HUES64 (cell line): ENCODE measurements around the gene LOXL4.
"Not testable (repeated sequence)": the region's sequence is repeated elsewhere in the genome, so short reads cannot be mapped to it uniquely, and the experiment has no call there.

Experiments
- H3K27ac ChIP-seq: 2 replicates; pipeline ENCODE4 v1.7.0; 2013; ENCODE audit warnings: low read depth, low read length, inconsistent platforms
- H3K27me3 ChIP-seq: 2 replicates; pipeline ENCODE4 v1.6.1; 2013; ENCODE audit warnings: mild to moderate bottlenecking, low read length; ENCODE audit not compliant: insufficient read depth
- H3K36me3 ChIP-seq: 2 replicates; pipeline ENCODE4 v1.6.1; 2013; ENCODE audit warnings: mild to moderate bottlenecking, low read length; ENCODE audit not compliant: insufficient read depth
- H3K4me1 ChIP-seq: 2 replicates; pipeline ENCODE4 v1.6.1; 2013; ENCODE audit warnings: mild to moderate bottlenecking, low read length, moderate library complexity; ENCODE audit not compliant: insufficient read depth
- H3K4me3 ChIP-seq: 2 replicates; pipeline ENCODE4 v1.5.1; 2013; ENCODE audit warnings: mild to moderate bottlenecking, low read length, moderate library complexity
- H3K9ac ChIP-seq: 2 replicates; pipeline ENCODE4 v1.6.1; 2013; ENCODE audit warnings: mild to moderate bottlenecking, low read depth, low read length
- H3K9me3 ChIP-seq: 2 replicates; pipeline ENCODE4 v1.6.1; 2013; ENCODE audit warnings: low read depth, low read length; ENCODE audit not compliant: insufficient read depth
- WGBS: fragments of 150-250, 120-280 bp; methylation state at CpG from one replicate; pipeline ENCODE4 v1.1.7; 2013; ENCODE audit warnings: missing lambda C conversion rate; 5-methylcytosine and 5-hydroxymethylcytosine counted together

LOXL4 gene

DNA sequence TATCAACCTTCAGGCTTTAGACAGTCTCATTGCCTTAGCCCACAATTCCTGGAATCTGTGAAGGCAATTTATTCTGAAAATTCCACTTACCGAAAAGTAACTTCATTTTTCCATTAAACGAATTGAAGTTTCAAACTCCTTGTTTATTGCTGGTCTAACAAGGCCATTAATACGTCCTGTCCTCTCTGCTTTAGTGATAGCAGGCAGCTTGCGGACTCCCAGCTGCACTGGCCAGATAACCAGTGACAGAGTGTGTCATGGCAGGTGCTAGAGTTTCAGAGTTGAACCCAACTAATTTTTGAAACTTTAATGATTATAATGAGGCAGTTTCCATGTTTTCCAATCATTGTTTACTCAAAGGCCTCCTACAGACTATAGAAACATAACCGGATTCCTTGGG lies 31.1 kb downstream of the LOXL4 start:
- Histone ChIP-seq H3K36me3 (peaks cover 42% of the 10 kb centered on the region), H3K4me3 (no peak overlapping the region), H3K9me3 (no peaks in the 10 kb centered on the region), H3K9ac (no peak overlapping the region), H3K27me3 (no peaks in the 10 kb centered on the region), H3K27ac (no peak overlapping the region), H3K4me1 (no peaks in the 10 kb centered on the region; the same call in 1 of the 2 replicates)
- 96% methylated on average over 5 of the region's 5 CpGs for WGBS

DNA sequence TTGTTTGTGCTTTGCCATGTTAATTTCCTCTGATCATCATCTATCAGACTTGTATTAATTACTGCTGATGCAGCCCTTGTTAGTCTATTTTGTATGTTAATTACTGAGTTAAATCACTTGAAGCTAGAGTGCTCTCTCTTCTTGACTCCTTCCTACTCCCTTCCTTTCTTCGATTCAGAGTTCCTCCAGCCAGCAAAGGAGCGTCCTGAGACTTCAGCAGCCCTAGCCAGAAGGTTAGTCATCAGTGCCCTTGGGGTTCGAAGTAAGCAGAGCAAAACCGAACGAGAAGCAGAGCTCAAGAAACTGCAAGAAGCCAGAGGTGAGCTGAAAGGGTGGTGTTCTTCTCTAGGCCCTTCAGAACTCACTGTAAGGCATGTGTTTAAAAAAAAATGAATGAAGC lies 32.1 kb downstream of the LOXL4 start:
- no peaks in the 10 kb centered on the region; the same call in 1 of the 2 replicates for H3K4me1 ChIP-seq
- 74% methylated on average over 5 of the region's 5 CpGs for WGBS
- H3K4me3 ChIP-seq = no peak overlapping the region
- no peaks in the 10 kb centered on the region for H3K9me3 ChIP-seq
- H3K27ac ChIP-seq = no peak overlapping the region
- no peaks in the 10 kb centered on the region for H3K27me3 ChIP-seq
- H3K9ac ChIP-seq = no peak overlapping the region
- peaks cover 42% of the 10 kb centered on the region for H3K36me3 ChIP-seq

DNA sequence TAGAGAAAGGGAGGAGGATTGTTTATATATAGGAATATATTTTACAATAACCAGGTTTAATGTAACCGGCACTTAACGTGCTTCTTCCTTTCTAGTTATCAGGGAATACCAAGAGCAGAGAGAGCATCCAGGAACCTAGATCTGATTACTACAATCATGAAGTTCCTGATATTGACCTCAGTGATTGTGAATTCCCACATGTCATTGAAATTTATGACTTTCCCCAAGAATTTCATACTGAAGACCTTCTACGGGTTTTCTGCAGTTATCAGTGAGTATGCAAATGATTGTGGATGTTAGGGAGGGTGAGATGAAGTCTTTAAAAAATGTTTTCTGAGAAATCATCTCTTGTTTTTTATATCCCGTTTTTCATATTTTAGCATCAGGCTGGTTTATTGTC lies 36.6 kb downstream of the LOXL4 start:
- peaks cover 19% of the 10 kb centered on the region for H3K36me3 ChIP-seq
- no peak overlapping the region for H3K27ac ChIP-seq
- no peak overlapping the region for H3K4me3 ChIP-seq
- no peaks in the 10 kb centered on the region for H3K27me3 ChIP-seq
- H3K9ac ChIP-seq = no peak overlapping the region
- no peaks in the 10 kb centered on the region; the same call in 1 of the 2 replicates for H3K4me1 ChIP-seq
- WGBS = 99% methylated on average over 4 of the region's 4 CpGs
- H3K9me3 ChIP-seq = no peaks in the 10 kb centered on the region; the same call in 1 of the 2 replicates

DNA sequence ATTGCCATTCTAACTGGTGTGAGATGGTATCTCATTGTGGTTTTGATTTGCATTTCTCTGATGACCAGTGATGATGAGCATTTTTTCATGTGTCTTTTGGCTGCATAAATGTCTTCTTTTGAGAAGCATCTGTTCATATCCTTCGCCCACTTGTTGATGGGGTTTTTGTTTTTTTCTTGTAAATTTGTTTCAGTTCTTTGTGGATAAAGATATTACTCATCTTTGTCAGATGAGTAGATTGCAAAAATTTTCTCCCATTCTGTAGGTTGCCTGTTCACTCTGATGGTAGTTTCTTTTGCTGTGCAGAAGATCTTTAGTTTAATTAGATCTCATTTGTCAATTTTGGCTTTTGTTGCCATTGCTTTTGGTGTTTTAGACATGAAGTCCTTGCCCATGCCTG lies 39.7 kb downstream of the LOXL4 start:
- not testable (repeated sequence) for H3K27me3 ChIP-seq, H3K27ac ChIP-seq, H3K4me1 ChIP-seq, H3K9me3 ChIP-seq, H3K9ac ChIP-seq, H3K36me3 ChIP-seq, H3K4me3 ChIP-seq
- WGBS = 90% methylated on average over 1 of the region's 1 CpG

DNA sequence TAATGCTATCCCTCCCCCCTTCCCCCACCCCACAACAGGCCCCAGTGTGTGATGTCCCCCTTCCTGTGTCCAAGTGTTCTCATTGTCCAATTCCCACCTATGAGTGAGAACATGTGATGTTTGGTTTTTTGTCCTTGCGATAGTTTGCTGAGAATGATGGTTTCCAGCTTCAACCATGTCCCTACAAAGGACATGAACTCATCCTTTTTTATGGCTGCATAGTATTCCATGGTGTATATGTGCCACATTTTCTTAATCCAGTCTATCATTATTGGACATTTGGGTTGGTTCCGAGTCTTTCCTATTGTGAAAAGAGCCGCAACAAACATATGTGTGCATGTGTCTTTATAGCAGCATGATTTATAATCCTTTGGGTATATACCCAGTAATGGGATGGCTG lies 40.3 kb downstream of the LOXL4 start:
- H3K27me3 ChIP-seq, H3K9ac ChIP-seq, H3K9me3 ChIP-seq, H3K4me3 ChIP-seq, H3K27ac ChIP-seq, H3K4me1 ChIP-seq, H3K36me3 ChIP-seq: not testable (repeated sequence)
- 100% methylated on average over 2 of the region's 3 CpGs for WGBS

DNA sequence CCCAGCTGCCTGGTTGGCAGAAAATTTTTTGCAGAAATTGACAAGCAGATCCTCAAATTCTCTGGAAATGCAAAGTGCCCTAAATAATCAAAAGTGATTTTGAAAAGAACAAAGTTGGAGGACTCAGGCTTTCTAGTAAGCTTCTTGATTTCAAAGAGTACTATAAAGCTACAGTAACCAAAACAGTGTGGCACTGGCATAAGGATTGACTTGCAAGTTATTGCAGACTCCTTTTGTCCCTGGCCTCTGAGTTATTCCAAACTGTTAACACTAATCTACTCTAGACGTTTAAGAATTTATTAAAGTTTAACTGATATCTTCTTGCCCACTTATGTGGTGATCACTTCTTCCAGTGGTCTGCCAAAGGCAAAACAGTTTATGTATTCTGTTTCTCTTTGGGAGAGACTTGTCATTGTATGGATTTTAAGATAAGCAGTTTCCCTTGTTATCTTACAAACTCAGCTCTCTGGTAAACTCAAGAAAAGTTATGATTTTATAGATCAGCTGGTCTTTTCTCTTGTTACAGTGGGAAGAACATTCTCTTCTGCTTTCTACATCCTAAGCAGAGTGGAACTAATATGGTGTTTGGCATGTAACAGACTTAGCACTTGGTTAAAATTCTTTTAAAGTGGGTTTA lies 41.4 kb downstream of the LOXL4 start:
- H3K36me3 ChIP-seq = no peaks in the 10 kb centered on the region
- H3K27me3 ChIP-seq = no peaks in the 10 kb centered on the region
- no peak overlapping the region for H3K27ac ChIP-seq
- no peak overlapping the region for H3K4me3 ChIP-seq
- no peak overlapping the region for H3K9ac ChIP-seq
- WGBS = 90% methylated on average over 1 of the region's 1 CpG
- no peaks in the 10 kb centered on the region; the same call in 1 of the 2 replicates for H3K9me3 ChIP-seq
- H3K4me1 ChIP-seq = no peaks in the 10 kb centered on the region

DNA sequence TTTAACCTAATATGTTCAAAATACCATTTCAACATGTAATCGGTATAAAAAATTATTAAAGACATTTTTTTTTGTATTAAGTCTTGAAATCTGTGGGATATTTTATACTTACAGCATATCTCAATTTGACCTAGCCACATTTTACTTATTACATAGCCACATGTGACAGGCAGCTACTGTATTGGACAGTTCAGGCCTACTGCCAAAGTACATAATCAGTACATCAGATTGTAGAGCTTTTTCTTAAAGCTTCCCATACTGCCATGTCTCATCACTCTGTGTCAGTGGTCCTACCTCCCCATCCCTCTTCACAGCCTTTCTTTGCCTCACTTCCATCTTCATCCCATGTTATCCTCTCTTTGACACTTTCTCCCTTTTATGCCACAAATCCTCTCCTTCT lies 43.0 kb downstream of the LOXL4 start:
- no peaks in the 10 kb centered on the region for H3K4me1 ChIP-seq
- no peaks in the 10 kb centered on the region; the same call in 1 of the 2 replicates for H3K9me3 ChIP-seq
- H3K36me3 ChIP-seq = no peaks in the 10 kb centered on the region
- H3K4me3 ChIP-seq = no peak overlapping the region
- H3K9ac ChIP-seq = no peak overlapping the region
- WGBS = no CpG with 5 or more reads among the region's 1 CpG
- H3K27ac ChIP-seq = no peak overlapping the region
- H3K27me3 ChIP-seq = no peaks in the 10 kb centered on the region

DNA sequence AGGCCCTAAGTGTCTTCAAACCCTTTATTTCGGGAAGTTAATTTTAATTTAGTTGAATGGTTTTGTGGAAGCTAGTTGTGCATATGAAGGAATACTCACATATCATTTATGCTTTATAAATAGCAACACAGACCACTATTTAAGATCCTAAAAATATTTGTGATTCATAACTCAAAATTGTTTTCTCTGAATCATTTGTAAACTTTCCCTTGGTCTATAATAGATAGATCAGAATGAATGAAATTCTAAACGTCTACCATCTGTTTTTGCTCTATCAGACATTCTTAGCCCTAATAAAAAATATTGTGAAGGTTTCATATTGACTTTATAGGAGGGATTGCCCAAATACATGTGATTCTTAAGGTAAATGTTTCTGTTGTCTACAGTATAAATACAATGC lies 43.5 kb downstream of the LOXL4 start:
- Histone ChIP-seq H3K9ac (no peak overlapping the region), H3K4me3 (no peak overlapping the region), H3K27ac (no peak overlapping the region), H3K36me3 (no peaks in the 10 kb centered on the region), H3K27me3 (no peaks in the 10 kb centered on the region), H3K9me3 (no peaks in the 10 kb centered on the region; the same call in 1 of the 2 replicates), H3K4me1 (no peaks in the 10 kb centered on the region)
- WGBS = 78% methylated on average over 1 of the region's 2 CpGs

DNA sequence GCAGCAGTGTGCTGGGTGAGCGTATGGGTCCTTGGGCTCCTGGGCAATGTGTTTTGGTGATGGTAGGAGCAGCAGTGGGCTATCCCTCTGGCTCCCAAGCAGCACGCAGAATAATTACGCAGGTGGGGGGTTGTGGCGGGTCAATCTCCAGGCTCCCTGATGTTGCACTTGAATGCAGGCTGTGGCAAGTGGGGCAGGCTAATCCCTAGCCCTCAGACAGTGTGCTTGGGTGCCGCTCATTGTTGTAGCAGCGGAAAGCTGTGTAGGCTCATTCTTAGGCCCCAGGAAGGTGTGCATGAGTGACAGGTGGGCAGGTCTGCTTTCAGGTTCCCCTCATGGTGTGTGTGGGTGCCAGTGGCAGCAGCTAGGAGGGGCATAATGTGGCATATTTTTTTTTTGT lies 44.1 kb downstream of the LOXL4 start:
- no peak overlapping the region for H3K9ac ChIP-seq
- no peak overlapping the region for H3K27ac ChIP-seq
- no peaks in the 10 kb centered on the region for H3K27me3 ChIP-seq
- 87% methylated on average over 6 of the region's 6 CpGs for WGBS
- no peaks in the 10 kb centered on the region; the same call in 1 of the 2 replicates for H3K9me3 ChIP-seq
- H3K4me1 ChIP-seq = no peaks in the 10 kb centered on the region
- H3K36me3 ChIP-seq = no peaks in the 10 kb centered on the region
- H3K4me3 ChIP-seq = no peak overlapping the region

DNA sequence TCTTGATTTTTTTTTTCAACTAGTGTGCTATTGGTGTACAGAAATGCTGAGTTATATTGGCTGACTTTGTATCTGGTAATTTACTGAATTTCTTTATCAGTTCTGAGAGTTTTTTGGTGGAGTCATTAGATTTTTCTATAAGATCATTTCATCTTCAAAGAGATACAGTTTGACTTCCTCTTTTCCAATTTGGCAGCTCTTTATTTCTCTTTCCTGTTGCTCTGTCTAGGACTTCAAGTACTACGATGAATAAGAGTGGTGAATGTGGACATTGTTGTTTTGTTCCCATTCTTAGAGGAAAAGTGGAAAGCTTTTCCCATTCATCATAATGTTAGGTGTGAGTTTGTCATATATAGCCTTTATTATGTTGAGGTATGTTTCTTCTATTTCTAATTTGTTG lies 50.2 kb downstream of the LOXL4 start:
- Histone ChIP-seq H3K9ac (no peak overlapping the region), H3K27ac (no peak overlapping the region), H3K4me3 (no peak overlapping the region), H3K36me3 (no peaks in the 10 kb centered on the region), H3K4me1 (no peaks in the 10 kb centered on the region), H3K27me3 (no peaks in the 10 kb centered on the region), H3K9me3 (no peaks in the 10 kb centered on the region)
- WGBS = 100% methylated on average over 1 of the region's 1 CpG

DNA sequence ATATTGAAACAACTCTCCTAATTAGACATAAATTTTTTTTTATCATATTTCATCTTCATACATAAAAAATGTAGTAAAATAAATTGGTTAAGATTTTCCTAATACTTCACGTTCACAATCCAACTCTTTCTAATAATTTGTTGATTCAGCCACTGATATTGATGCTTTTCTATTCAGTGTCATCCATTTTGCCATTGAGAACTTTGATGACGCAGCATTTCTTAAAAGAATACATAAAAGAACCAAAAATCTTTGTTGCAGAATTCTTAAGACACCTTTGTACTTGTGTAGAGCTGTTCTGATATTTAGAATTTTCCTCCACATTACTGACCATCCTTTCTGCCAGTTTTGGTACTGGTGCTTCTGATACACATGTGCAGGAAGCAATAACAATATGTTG lies 52.6 kb downstream of the LOXL4 start:
- Histone ChIP-seq H3K4me3 (no peak overlapping the region), H3K36me3 (no peaks in the 10 kb centered on the region), H3K9ac (no peak overlapping the region), H3K4me1 (no peaks in the 10 kb centered on the region), H3K9me3 (no peaks in the 10 kb centered on the region), H3K27me3 (no peaks in the 10 kb centered on the region), H3K27ac (no peak overlapping the region)
- WGBS = 88% methylated on average over 2 of the region's 2 CpGs

DNA sequence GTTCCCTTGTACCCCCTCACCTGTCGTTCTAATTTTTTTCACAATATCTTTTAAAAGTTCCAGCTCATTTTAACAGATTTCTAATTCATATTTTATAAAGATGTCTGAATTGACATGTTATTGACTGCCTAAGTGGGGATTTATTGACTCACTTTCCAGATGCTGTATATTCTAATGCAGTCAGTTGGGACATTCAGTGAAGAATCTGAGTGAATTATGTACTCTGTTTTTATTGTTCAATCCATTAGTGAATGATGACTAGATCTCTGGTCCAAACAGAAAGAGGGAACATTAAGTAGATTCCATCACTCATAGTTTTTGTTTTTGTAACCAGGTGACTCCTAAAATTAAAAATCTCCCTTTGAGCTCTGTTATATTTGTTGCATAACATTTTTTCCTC lies 54.3 kb downstream of the LOXL4 start:
- Histone ChIP-seq H3K4me1 (no peaks in the 10 kb centered on the region), H3K9ac (no peak overlapping the region), H3K9me3 (no peaks in the 10 kb centered on the region), H3K27me3 (no peaks in the 10 kb centered on the region), H3K4me3 (no peak overlapping the region), H3K36me3 (peaks cover 9% of the 10 kb centered on the region; the same call in 1 of the 2 replicates), H3K27ac (no peak overlapping the region)
- no CpG with 5 or more reads among the region's 1 CpG for WGBS
